ENCODE results near the gene EEF1G.
A peak's percentile ranks its signal among the peaks of the same experiment; 100 is the strongest.

GRCh38 chr11:62591448-62592145, 17.9 kb upstream of the EEF1G start, which contains the start of gene TUT1:
- TF ChIP-seq, protein P1, sequence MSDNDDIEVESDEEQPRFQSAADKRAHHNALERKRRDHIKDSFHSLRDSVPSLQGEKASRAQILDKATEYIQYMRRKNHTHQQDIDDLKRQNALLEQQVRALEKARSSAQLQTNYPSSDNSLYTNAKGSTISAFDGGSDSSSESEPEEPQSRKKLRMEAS (IDR thresholded peaks at IDR 0.05), result peak; percentile 64; the same call in 1 of the 2 replicates
- peak; percentile 93 for TF ChIP-seq CREB1 (IDR thresholded peaks at IDR 0.05; ENCODE audit: low read depth)
- TF ChIP-seq EGR1 (IDR thresholded peaks at IDR 0.05), result no peak
- 0 out of 2 replicates have a peak, but pooled peaks have one; percentile 31 for TF ChIP-seq CEBPB (IDR thresholded peaks at IDR 0.05)
- TF ChIP-seq NFIC (IDR thresholded peaks at IDR 0.05), result peak; percentile 43; the same call in 1 of the 2 replicates
- TF ChIP-seq EP300 (IDR thresholded peaks at IDR 0.05; ENCODE audit: borderline replicate concordance), result peak; percentile 36; the same call in 1 of the 2 replicates
- TF ChIP-seq, protein P2, sequence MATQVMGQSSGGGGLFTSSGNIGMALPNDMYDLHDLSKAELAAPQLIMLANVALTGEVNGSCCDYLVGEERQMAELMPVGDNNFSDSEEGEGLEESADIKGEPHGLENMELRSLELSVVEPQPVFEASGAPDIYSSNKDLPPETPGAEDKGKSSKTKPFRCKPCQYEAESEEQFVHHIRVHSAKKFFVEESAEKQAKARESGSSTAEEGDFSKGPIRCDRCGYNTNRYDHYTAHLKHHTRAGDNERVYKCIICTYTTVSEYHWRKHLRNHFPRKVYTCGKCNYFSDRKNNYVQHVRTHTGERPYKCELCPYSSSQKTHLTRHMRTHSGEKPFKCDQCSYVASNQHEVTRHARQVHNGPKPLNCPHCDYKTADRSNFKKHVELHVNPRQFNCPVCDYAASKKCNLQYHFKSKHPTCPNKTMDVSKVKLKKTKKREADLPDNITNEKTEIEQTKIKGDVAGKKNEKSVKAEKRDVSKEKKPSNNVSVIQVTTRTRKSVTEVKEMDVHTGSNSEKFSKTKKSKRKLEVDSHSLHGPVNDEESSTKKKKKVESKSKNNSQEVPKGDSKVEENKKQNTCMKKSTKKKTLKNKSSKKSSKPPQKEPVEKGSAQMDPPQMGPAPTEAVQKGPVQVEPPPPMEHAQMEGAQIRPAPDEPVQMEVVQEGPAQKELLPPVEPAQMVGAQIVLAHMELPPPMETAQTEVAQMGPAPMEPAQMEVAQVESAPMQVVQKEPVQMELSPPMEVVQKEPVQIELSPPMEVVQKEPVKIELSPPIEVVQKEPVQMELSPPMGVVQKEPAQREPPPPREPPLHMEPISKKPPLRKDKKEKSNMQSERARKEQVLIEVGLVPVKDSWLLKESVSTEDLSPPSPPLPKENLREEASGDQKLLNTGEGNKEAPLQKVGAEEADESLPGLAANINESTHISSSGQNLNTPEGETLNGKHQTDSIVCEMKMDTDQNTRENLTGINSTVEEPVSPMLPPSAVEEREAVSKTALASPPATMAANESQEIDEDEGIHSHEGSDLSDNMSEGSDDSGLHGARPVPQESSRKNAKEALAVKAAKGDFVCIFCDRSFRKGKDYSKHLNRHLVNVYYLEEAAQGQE (IDR thresholded peaks at IDR 0.05; ENCODE audit: low read depth), result peak; percentile 68

All from Ishikawa (cell line).